ENCODE results near the gene BSDC1. TPM values are rescaled to one million over a fixed set of nuclear protein-coding genes. Genes with fewer than 3 reads are reported as not detected.

Gene BSDC1
- total and polyA plus RNA-seq, 2 of the 13 experiments (the other 11 are each of a cell fraction or from before 2014, with no cell fraction given), result 40.3 to 64.2 TPM

- TF ChIP-seq, protein P1, sequence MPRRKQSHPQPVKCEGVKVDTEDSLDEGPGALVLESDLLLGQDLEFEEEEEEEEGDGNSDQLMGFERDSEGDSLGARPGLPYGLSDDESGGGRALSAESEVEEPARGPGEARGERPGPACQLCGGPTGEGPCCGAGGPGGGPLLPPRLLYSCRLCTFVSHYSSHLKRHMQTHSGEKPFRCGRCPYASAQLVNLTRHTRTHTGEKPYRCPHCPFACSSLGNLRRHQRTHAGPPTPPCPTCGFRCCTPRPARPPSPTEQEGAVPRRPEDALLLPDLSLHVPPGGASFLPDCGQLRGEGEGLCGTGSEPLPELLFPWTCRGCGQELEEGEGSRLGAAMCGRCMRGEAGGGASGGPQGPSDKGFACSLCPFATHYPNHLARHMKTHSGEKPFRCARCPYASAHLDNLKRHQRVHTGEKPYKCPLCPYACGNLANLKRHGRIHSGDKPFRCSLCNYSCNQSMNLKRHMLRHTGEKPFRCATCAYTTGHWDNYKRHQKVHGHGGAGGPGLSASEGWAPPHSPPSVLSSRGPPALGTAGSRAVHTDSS (CRISPR knock-in tag; conservative IDR thresholded peaks at IDR 0.05), result no peak
- TF ChIP-seq NR2C2 (CRISPR knock-in tag; IDR thresholded peaks at IDR 0.05; ENCODE audit: borderline replicate concordance), result peak; percentile 27; the same call in 1 of the 2 replicates
- peak; percentile 85 for TF ChIP-seq HDAC1 (CRISPR knock-in tag; IDR thresholded peaks at IDR 0.05)
- TF ChIP-seq ZNF326 (CRISPR knock-in tag; IDR thresholded peaks at IDR 0.05; ENCODE audit: borderline replicate concordance), result no peak
- TF ChIP-seq JDP2 (CRISPR knock-in tag; IDR thresholded peaks at IDR 0.05; ENCODE audit: borderline replicate concordance), result no peak
- TF ChIP-seq, protein P2, sequence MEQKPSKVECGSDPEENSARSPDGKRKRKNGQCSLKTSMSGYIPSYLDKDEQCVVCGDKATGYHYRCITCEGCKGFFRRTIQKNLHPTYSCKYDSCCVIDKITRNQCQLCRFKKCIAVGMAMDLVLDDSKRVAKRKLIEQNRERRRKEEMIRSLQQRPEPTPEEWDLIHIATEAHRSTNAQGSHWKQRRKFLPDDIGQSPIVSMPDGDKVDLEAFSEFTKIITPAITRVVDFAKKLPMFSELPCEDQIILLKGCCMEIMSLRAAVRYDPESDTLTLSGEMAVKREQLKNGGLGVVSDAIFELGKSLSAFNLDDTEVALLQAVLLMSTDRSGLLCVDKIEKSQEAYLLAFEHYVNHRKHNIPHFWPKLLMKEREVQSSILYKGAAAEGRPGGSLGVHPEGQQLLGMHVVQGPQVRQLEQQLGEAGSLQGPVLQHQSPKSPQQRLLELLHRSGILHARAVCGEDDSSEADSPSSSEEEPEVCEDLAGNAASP (CRISPR knock-in tag; IDR thresholded peaks at IDR 0.05; ENCODE audit: borderline replicate concordance), result peak; percentile 55; the same call in 1 of the 2 replicates
- TF ChIP-seq, protein P3, sequence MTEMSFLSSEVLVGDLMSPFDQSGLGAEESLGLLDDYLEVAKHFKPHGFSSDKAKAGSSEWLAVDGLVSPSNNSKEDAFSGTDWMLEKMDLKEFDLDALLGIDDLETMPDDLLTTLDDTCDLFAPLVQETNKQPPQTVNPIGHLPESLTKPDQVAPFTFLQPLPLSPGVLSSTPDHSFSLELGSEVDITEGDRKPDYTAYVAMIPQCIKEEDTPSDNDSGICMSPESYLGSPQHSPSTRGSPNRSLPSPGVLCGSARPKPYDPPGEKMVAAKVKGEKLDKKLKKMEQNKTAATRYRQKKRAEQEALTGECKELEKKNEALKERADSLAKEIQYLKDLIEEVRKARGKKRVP (CRISPR knock-in tag; IDR thresholded peaks at IDR 0.05), result 0 out of 4 replicates have a peak, but pooled peaks of 1 of the 2 experiments have one; percentile 35
- no peak; the same call in 1 of the 2 replicates for TF ChIP-seq RXRA (CRISPR knock-in tag; IDR thresholded peaks at IDR 0.05)
- TF ChIP-seq TBX3 (IDR thresholded peaks at IDR 0.05; ENCODE audit: borderline replicate concordance), result no peak
- TF ChIP-seq POLR2AphosphoS5 (IDR thresholded peaks at IDR 0.05; ENCODE audit: low read depth, low read length), result no peak
- TF ChIP-seq MED13 (CRISPR knock-in tag; IDR thresholded peaks at IDR 0.05), result no peak
- peak; percentile 88 for TF ChIP-seq PRDM10 (CRISPR knock-in tag; IDR thresholded peaks at IDR 0.05; ENCODE audit: low read depth)
- peak; percentile 37 for TF ChIP-seq RBM22 (optimal IDR thresholded peaks at IDR 0.05; ENCODE audit: low read length)
- TF ChIP-seq SKI (IDR thresholded peaks at IDR 0.05; ENCODE audit: partially characterized antibody), result no peak
- peak; percentile 62 for TF ChIP-seq SOX5 (CRISPR knock-in tag; IDR thresholded peaks at IDR 0.05; ENCODE audit: borderline replicate concordance)
- TF ChIP-seq ZNF850 (CRISPR knock-in tag; conservative IDR thresholded peaks at IDR 0.05), result no peak
- TF ChIP-seq ATF1 (CRISPR knock-in tag; IDR thresholded peaks at IDR 0.05), result peak; percentile 25; the same call in 1 of the 2 replicates
- no peak for TF ChIP-seq ATF5 (CRISPR knock-in tag; IDR thresholded peaks at IDR 0.05; ENCODE audit: low read depth)
- TF ChIP-seq GPBP1L1 (CRISPR knock-in tag; IDR thresholded peaks at IDR 0.05), result no peak
- TF ChIP-seq ZFP90 (CRISPR knock-in tag; IDR thresholded peaks at IDR 0.05; ENCODE audit: borderline replicate concordance), result no peak
Observed at GRCh38 chr1:32321712-32322291, 72.4 kb downstream of the BSDC1 start (continued).

Data from HepG2 (cell line).